ENCODE measurements around the gene SH2D6. TPM values are rescaled to one million over a fixed set of nuclear protein-coding genes. Genes with fewer than 3 reads are reported as not detected.

SH2D6 gene
- total RNA-seq, 1 experiment from 2014 or later: 2.3 TPM

- Histone ChIP-seq H3F3A (ENCODE audit: insufficient read depth, low read depth) (peaks cover 16% of the 10 kb centered on the region; the same call in 1 of the 2 replicates), H3K4me3 (no peak overlapping the region), H3K9me2 (ENCODE audit: insufficient read depth) (no peaks in the 10 kb centered on the region), H3K4me1 (replicated peaks; ENCODE audit: insufficient read depth) (peaks cover 18% of the 10 kb centered on the region), H3K36me3 (ENCODE audit: low read depth) (no peaks in the 10 kb centered on the region), H2AFZ (0 out of 2 replicates have a peak overlapping the region, but pooled peaks have one; percentile 11), H3K4me2 (no peak overlapping the region), H3K27me3 (ENCODE audit: insufficient read depth, low read depth) (no peaks in the 10 kb centered on the region), H4K20me1 (ENCODE audit: insufficient read depth) (no peaks in the 10 kb centered on the region), H3K9me3 (ENCODE audit: insufficient read depth, low read depth) (no peaks in the 10 kb centered on the region), H3K79me2 (ENCODE audit: low read depth) (no peaks in the 10 kb centered on the region), H3K27ac (no peak overlapping the region)
- POLR2A ChIA-PET (ENCODE audit: unreplicated experiment): no interaction called here
- intact Hi-C loops (cut with micrococcal nuclease; ENCODE audit: unreplicated experiment): no loop called here
- DNase-seq: no peak
- TF ChIP-seq EZH2 (IDR thresholded peaks at IDR 0.05; ENCODE audit: low read depth): no peak
- no peak for TF ChIP-seq CTCF (conservative IDR thresholded peaks at IDR 0.05)
- CTCF ChIA-PET: interaction anchor here (0.6 kb wide), 1 partner anchor 11 kb away, joined by 3 read pairs; no protein-coding TSS in a partner anchor
- no TSS peak for BruUV-seq (replicated peaks)
Observed at GRCh38 chr2:85429213-85429923, 10.9 kb downstream of the SH2D6 start.

- H3K9me2 ChIP-seq (ENCODE audit: insufficient read depth): no peaks in the 10 kb centered on the region
Observed at GRCh38 chr2:85429924-85430289, 11.4 kb downstream of the SH2D6 start.

More at GRCh38 chr2:85429924-85430289, 11.4 kb downstream of the SH2D6 start:
- no peak overlapping the region for H3K4me3 ChIP-seq
- no peak overlapping the region for H3K27ac ChIP-seq
- CTCF ChIA-PET: no interaction called here
- H3K4me2 ChIP-seq: no peak overlapping the region
- peaks cover 21% of the 10 kb centered on the region for H3K4me1 ChIP-seq (replicated peaks; ENCODE audit: insufficient read depth)
- H3K79me2 ChIP-seq (ENCODE audit: low read depth): no peaks in the 10 kb centered on the region
- no peaks in the 10 kb centered on the region for H3K9me3 ChIP-seq (ENCODE audit: insufficient read depth, low read depth)
- no peak for DNase-seq
- H4K20me1 ChIP-seq (ENCODE audit: insufficient read depth): no peaks in the 10 kb centered on the region
- BruUV-seq (replicated peaks): no TSS peak
- TF ChIP-seq EZH2 (IDR thresholded peaks at IDR 0.05; ENCODE audit: low read depth) (no peak), CTCF (conservative IDR thresholded peaks at IDR 0.05) (no peak)
- H3K27me3 ChIP-seq (ENCODE audit: insufficient read depth, low read depth): no peaks in the 10 kb centered on the region
- POLR2A ChIA-PET (ENCODE audit: unreplicated experiment): no interaction called here
- peaks cover 19% of the 10 kb centered on the region; the same call in 1 of the 2 replicates for H3F3A ChIP-seq (ENCODE audit: insufficient read depth, low read depth)
- no peaks in the 10 kb centered on the region for H3K36me3 ChIP-seq (ENCODE audit: low read depth)
- intact Hi-C loops (cut with micrococcal nuclease; ENCODE audit: unreplicated experiment): no loop called here
- no peak overlapping the region for H2AFZ ChIP-seq
